Hepatocyte (in vitro differentiated cells): ENCODE results near the gene PTDSS2. TPM values are rescaled to one million over a fixed set of nuclear protein-coding genes. Genes with fewer than 3 reads are reported as not detected.

Experiments
- DNase-seq: peaks from one replicate; pipeline ENCODE4 v3.0.0-alpha.2; 2016; ENCODE audit warnings: low spot score
- H2AFZ ChIP-seq: fragments of 200-600 bp; sonication (generic); 2 replicates; pipeline ENCODE4 v1.6.0; 2016; ENCODE audit warnings: antibody characterized with exemption, mild to moderate bottlenecking
- H3K27ac ChIP-seq: fragments of 200-600 bp; sonication (generic); 2 replicates; pipeline ENCODE4 v1.5.1; 2016; ENCODE audit warnings: mild to moderate bottlenecking
- H3K27me3 ChIP-seq: fragments of 200-600 bp; sonication (generic); 2 replicates; pipeline ENCODE4 v1.6.1; 2016
- H3K36me3 ChIP-seq: fragments of 200-600 bp; sonication (generic); replicated peaks from 2 replicates; pipeline ENCODE4 v1.5.1; 2016; ENCODE audit warnings: low read depth; ENCODE audit not compliant: insufficient read depth
- H3K4me1 ChIP-seq: fragments of 200-600 bp; sonication (generic); 2 replicates; pipeline ENCODE4 v1.5.1; 2016; ENCODE audit warnings: mild to moderate bottlenecking, moderate library complexity; ENCODE audit not compliant: insufficient read depth
- H3K4me2 ChIP-seq: fragments of 200-600 bp; sonication (generic); 2 replicates; pipeline ENCODE4 v1.6.0; 2016
- H3K4me3 ChIP-seq: fragments of 200-600 bp; sonication (generic); 2 replicates; pipeline ENCODE4 v1.5.1; 2016; ENCODE audit warnings: mild to moderate bottlenecking
- H3K79me2 ChIP-seq: fragments of 200-600 bp; sonication (generic); 2 replicates; pipeline ENCODE4 v1.6.0; 2017; ENCODE audit warnings: mild to moderate bottlenecking
- H3K9me2 ChIP-seq: fragments of 200-600 bp; sonication (generic); replicated peaks from 2 replicates; pipeline ENCODE4 v1.6.0; 2017; ENCODE audit warnings: mild to moderate bottlenecking; ENCODE audit not compliant: insufficient read depth
- H3K9me3 ChIP-seq: fragments of 200-600 bp; sonication (generic); 2 replicates; pipeline ENCODE4 v1.5.1; 2016; ENCODE audit warnings: low read depth, mild to moderate bottlenecking
- H4K20me1 ChIP-seq: fragments of 200-600 bp; sonication (generic); 2 replicates; pipeline ENCODE4 v1.6.0; 2016; ENCODE audit warnings: mild to moderate bottlenecking; ENCODE audit not compliant: insufficient read depth, poor library complexity, severe bottlenecking
- CTCF ChIP-seq: fragments of 200-600 bp; sonication (generic); IDR thresholded peaks from 2 replicates; pipeline ENCODE4 v1.5.1; 2016; ENCODE audit warnings: antibody characterized with exemption, mild to moderate bottlenecking; ENCODE audit not compliant: poor library complexity
- EZH2 ChIP-seq: fragments of 200-600 bp; sonication (generic); IDR thresholded peaks from 2 replicates; pipeline ENCODE4 v1.6.1; 2016; ENCODE audit warnings: antibody characterized with exemption, mild to moderate bottlenecking, borderline replicate concordance
- EZH2phosphoT487 ChIP-seq: fragments of 200-600 bp; sonication (generic); IDR thresholded peaks from one replicate; pipeline ENCODE4 v1.6.1; 2018; ENCODE audit warnings: antibody characterized with exemption, mild to moderate bottlenecking, low read depth, moderate library complexity; ENCODE audit not compliant: unreplicated experiment, severe bottlenecking
- WGBS: methylation state at CpG from one replicate; pipeline ENCODE4 v1.1.6; 2016; ENCODE audit warnings: low lambda C conversion rate; ENCODE audit errors: missing lambda C conversion rate; 5-methylcytosine and 5-hydroxymethylcytosine counted together
- polyA plus RNA-seq: library from polyadenylated mRNA; unstranded; fragments of >200 nt; fragmentation: Nextera tagmentation; extraction: Ambion mirVana; gene quantifications from 2 replicates; pipeline ENCODE4 v1.2.1, GENCODE V29; 2016
- total RNA-seq: library from RNA; depleted of rRNA; stranded (reverse); fragments of >200 nt; gene quantifications from 2 replicates; pipeline ENCODE4 v1.2.3, GENCODE V29; 2014

The PTDSS2 gene
- total and polyA plus RNA-seq, 2 experiments from 2014 or later = 31.5 to 50.8 TPM

GRCh38 chr11:489610-490185, 39.6 kb downstream of the PTDSS2 start:
- Histone ChIP-seq H2AFZ (no peak overlapping the region), H3K27me3 (no peaks in the 10 kb centered on the region), H3K4me1 (no peaks in the 10 kb centered on the region), H3K27ac (no peak overlapping the region), H3K79me2 (no peaks in the 10 kb centered on the region), H4K20me1 (no peaks in the 10 kb centered on the region), H3K9me3 (no peaks in the 10 kb centered on the region), H3K4me2 (no peak overlapping the region), H3K36me3 (no peaks in the 10 kb centered on the region), H3K9me2 (no peaks in the 10 kb centered on the region), H3K4me3 (no peak overlapping the region)
- DNase-seq = no peak
- TF ChIP-seq CTCF = no peak
- no peak for TF ChIP-seq EZH2
- TF ChIP-seq EZH2phosphoT487 = no peak
- 98% methylated on average over 34 of the region's 37 CpGs for WGBS

- H3K36me3 ChIP-seq = no peaks in the 10 kb centered on the region
- no peak overlapping the region for H3K27ac ChIP-seq
- H4K20me1 ChIP-seq = no peaks in the 10 kb centered on the region
- no peak overlapping the region for H3K4me3 ChIP-seq
- DNase-seq = no peak
- no peak overlapping the region for H2AFZ ChIP-seq
- H3K4me1 ChIP-seq = no peaks in the 10 kb centered on the region
- no peaks in the 10 kb centered on the region for H3K27me3 ChIP-seq
- H3K4me2 ChIP-seq = no peak overlapping the region
- no peaks in the 10 kb centered on the region for H3K9me3 ChIP-seq
- no peak for TF ChIP-seq EZH2
- TF ChIP-seq CTCF = no peak
- no peak for TF ChIP-seq EZH2phosphoT487
- H3K79me2 ChIP-seq = no peaks in the 10 kb centered on the region
- WGBS = 97% methylated on average over 35 of the region's 38 CpGs
- no peaks in the 10 kb centered on the region for H3K9me2 ChIP-seq
These were observed 40.3 kb downstream of the PTDSS2 start for GRCh38 chr11:490186-490929.

- Histone ChIP-seq H3K36me3 (no peaks in the 10 kb centered on the region), H3K4me1 (no peaks in the 10 kb centered on the region)
These were observed 40.8 kb downstream of the PTDSS2 start for GRCh38 chr11:490930-491260.

More at GRCh38 chr11:490930-491260, 40.8 kb downstream of the PTDSS2 start:
- H3K27me3 ChIP-seq = no peaks in the 10 kb centered on the region
- DNase-seq = no peak
- no peak for TF ChIP-seq CTCF
- no peak for TF ChIP-seq EZH2
- no peak for TF ChIP-seq EZH2phosphoT487
- no peak overlapping the region for H3K27ac ChIP-seq
- WGBS = 91% methylated on average over 15 of the region's 15 CpGs
- no peaks in the 10 kb centered on the region for H4K20me1 ChIP-seq
- H3K4me2 ChIP-seq = no peak overlapping the region
- H3K79me2 ChIP-seq = no peaks in the 10 kb centered on the region
- H3K9me2 ChIP-seq = no peaks in the 10 kb centered on the region
- no peak overlapping the region for H2AFZ ChIP-seq
- no peaks in the 10 kb centered on the region for H3K9me3 ChIP-seq
- no peak overlapping the region for H3K4me3 ChIP-seq
